22Rv1 (cell line): ENCODE results near the gene TRPM3.
"Not testable (repeated sequence)": the region's sequence is repeated elsewhere in the genome, so short reads cannot be mapped to it uniquely, and the experiment has no call there.

Source experiments
- H3K27ac ChIP-seq: fragments of 450-650 bp; 2 replicates; pipeline ENCODE4 v1.5.1; 2017
- ZFX ChIP-seq: fragments of 450-650 bp; IDR thresholded peaks from 2 replicates; pipeline ENCODE4 v1.6.1; 2017; ENCODE audit warnings: antibody characterized with exemption, borderline replicate concordance
- TF ChIP-seq, protein P1 (sequence below): fragments of 450-650 bp; IDR thresholded peaks from 2 replicates; pipeline ENCODE4 v1.5.1; 2017; ENCODE audit warnings: mild to moderate bottlenecking

The TRPM3 gene

GRCh38 chr9:70761139-70761670 is 360.2 kb downstream of the TRPM3 start:
- H3K27ac ChIP-seq, result no peak overlapping the region
- TF ChIP-seq, protein P1, sequence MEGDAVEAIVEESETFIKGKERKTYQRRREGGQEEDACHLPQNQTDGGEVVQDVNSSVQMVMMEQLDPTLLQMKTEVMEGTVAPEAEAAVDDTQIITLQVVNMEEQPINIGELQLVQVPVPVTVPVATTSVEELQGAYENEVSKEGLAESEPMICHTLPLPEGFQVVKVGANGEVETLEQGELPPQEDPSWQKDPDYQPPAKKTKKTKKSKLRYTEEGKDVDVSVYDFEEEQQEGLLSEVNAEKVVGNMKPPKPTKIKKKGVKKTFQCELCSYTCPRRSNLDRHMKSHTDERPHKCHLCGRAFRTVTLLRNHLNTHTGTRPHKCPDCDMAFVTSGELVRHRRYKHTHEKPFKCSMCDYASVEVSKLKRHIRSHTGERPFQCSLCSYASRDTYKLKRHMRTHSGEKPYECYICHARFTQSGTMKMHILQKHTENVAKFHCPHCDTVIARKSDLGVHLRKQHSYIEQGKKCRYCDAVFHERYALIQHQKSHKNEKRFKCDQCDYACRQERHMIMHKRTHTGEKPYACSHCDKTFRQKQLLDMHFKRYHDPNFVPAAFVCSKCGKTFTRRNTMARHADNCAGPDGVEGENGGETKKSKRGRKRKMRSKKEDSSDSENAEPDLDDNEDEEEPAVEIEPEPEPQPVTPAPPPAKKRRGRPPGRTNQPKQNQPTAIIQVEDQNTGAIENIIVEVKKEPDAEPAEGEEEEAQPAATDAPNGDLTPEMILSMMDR, result no peak
- TF ChIP-seq ZFX, result no peak

- H3K27ac ChIP-seq, result no peak overlapping the region
- no peak for TF ChIP-seq ZFX
- TF ChIP-seq, protein P1, result no peak
Observed at GRCh38 chr9:70760228-70760627, 361.2 kb downstream of the TRPM3 start.

GRCh38 chr9:70753311-70753710 is 368.1 kb downstream of the TRPM3 start:
- no peak overlapping the region for H3K27ac ChIP-seq
- TF ChIP-seq, protein P1, result no peak
- no peak for TF ChIP-seq ZFX

DNA sequence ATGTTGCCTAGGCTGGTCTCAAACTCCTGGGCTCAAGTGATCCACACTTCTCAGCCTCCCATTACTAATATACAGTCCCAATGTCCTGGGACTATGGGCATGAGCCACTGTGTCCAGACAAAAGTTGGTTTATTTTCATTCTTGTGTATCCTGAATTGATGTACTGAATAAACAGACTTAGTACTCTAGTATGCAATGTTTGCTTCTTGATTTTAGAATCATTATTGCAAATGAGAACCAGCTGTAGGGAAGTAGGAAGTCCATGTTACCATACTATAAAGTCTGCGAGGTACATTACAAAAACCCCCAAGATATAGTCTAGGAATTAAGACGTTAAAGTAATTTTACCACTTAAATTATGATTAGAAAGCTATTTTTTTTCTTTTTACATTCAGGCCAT is 372.4 kb downstream of the TRPM3 start:
- TF ChIP-seq, protein P1, result no peak
- TF ChIP-seq ZFX, result no peak
- H3K27ac ChIP-seq, result no peak overlapping the region

- no peak for TF ChIP-seq ZFX
- TF ChIP-seq, protein P1, result no peak
- peak overlapping the region; percentile 34 for H3K27ac ChIP-seq
Observed at GRCh38 chr9:70747261-70747718, 374.1 kb downstream of the TRPM3 start.

- H3K27ac ChIP-seq, result peak overlapping the region; percentile 34
- TF ChIP-seq, protein P1, result no peak
- TF ChIP-seq ZFX, result no peak
Observed at GRCh38 chr9:70746760-70747159, 374.7 kb downstream of the TRPM3 start.

GRCh38 chr9:70746316-70746715 is 375.1 kb downstream of the TRPM3 start:
- H3K27ac ChIP-seq, result peak overlapping the region; percentile 34
- TF ChIP-seq ZFX, result no peak
- TF ChIP-seq, protein P1, result no peak

- not testable (repeated sequence) for H3K27ac ChIP-seq
Observed at GRCh38 chr9:70724794-70725193, 396.6 kb downstream of the TRPM3 start.

- H3K27ac ChIP-seq, result not testable (repeated sequence)
Observed at GRCh38 chr9:70724025-70724424, 397.4 kb downstream of the TRPM3 start.

DNA sequence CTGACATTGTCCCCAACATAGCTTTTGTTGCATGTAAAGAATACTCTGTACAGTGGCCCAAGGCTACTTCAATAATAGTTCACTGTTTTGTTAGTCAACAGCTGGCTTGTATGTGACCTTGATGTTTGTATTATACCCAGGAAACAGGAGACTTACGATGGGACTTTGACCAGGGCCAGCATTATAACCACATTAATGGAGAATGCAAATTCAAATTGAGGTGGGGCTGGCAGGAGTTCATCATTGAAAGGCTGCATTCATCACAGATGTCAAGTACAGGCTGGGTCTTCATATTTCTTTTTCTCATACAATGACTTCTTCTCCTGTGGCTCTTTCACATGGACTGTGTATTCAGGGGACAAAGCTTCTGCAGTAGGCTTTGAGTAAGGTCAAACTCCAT is 414.6 kb downstream of the TRPM3 start:
- not testable (repeated sequence) for H3K27ac ChIP-seq
